Measurements from ENCODE around the gene TSHZ2. TPM values are rescaled to one million over a fixed set of nuclear protein-coding genes. Genes with fewer than 3 reads are reported as not detected.

TSHZ2 gene
- polyA plus RNA-seq, 3 donors: 1.2 to 47.5 (median 15.8) TPM

- WGBS, 3 donors: 52 to 69% (median 64%) methylated on average over 11 of the region's 11 CpGs
- no peak overlapping the region for H3K27ac ChIP-seq (ENCODE audit: low read depth, low read length)
Measured at GRCh38 chr20:53194306-53195290, 222.4 kb downstream of the TSHZ2 start.

- no peak overlapping the region for H3K27ac ChIP-seq (ENCODE audit: low read depth, low read length)
- 69 to 77% (median 76%) methylated on average over 16 of the region's 16 CpGs for WGBS, 3 donors
Measured at GRCh38 chr20:53195876-53196610, 223.9 kb downstream of the TSHZ2 start.

GRCh38 chr20:53201588-53201987 lies 229.4 kb downstream of the TSHZ2 start:
- WGBS, 3 donors: 93 to 95% (median 94%) methylated on average over 6 of the region's 6 CpGs

GRCh38 chr20:53202777-53203176 lies 230.6 kb downstream of the TSHZ2 start:
- no peak overlapping the region for H3K27ac ChIP-seq (ENCODE audit: low read depth, low read length)
- WGBS, 3 donors: 71 to 86% (median 76%) methylated on average over 3 of the region's 3 CpGs

More at GRCh38 chr20:53201588-53201987, 229.4 kb downstream of the TSHZ2 start:
- H3K27ac ChIP-seq (ENCODE audit: low read depth, low read length): no peak overlapping the region

- WGBS, 3 donors: 65 to 80% (median 75%) methylated on average over 5 of the region's 5 CpGs
Measured at GRCh38 chr20:53205046-53205445, 232.9 kb downstream of the TSHZ2 start.

GRCh38 chr20:53208110-53208832 lies 236.1 kb downstream of the TSHZ2 start:
- WGBS, 3 donors: 71 to 79% (median 74%) methylated on average over 11 of the region's 11 CpGs
- no peak overlapping the region for H3K27ac ChIP-seq (ENCODE audit: low read depth, low read length)

More at GRCh38 chr20:53205046-53205445, 232.9 kb downstream of the TSHZ2 start:
- no peak overlapping the region for H3K27ac ChIP-seq (ENCODE audit: low read depth, low read length)

GRCh38 chr20:53210041-53210440 lies 237.9 kb downstream of the TSHZ2 start:
- WGBS, 3 donors: 76 to 87% (median 85%) methylated on average over 13 of the region's 13 CpGs
- H3K27ac ChIP-seq (ENCODE audit: low read depth, low read length): no peak overlapping the region

GRCh38 chr20:53210931-53211330 lies 238.8 kb downstream of the TSHZ2 start:
- WGBS, 3 donors: 67 to 89% (median 88%) methylated on average over 3 of the region's 3 CpGs
- H3K27ac ChIP-seq (ENCODE audit: low read depth, low read length): no peak overlapping the region

- 72 to 82% (median 78%) methylated on average over 5 of the region's 5 CpGs for WGBS, 3 donors
- H3K27ac ChIP-seq (ENCODE audit: low read depth, low read length): no peak overlapping the region
Measured at GRCh38 chr20:53212018-53212417, 239.9 kb downstream of the TSHZ2 start.

- 86 to 96% (median 95%) methylated on average over 7 of the region's 7 CpGs for WGBS, 3 donors
- no peak overlapping the region for H3K27ac ChIP-seq (ENCODE audit: low read depth, low read length)
Measured at GRCh38 chr20:53214392-53214791, 242.2 kb downstream of the TSHZ2 start.

- H3K27ac ChIP-seq (ENCODE audit: low read depth, low read length): no peak overlapping the region
- 77 to 84% (median 82%) methylated on average over 4 of the region's 4 CpGs for WGBS, 3 donors
Measured at GRCh38 chr20:53215166-53215565, 243.0 kb downstream of the TSHZ2 start.

- H3K27ac ChIP-seq (ENCODE audit: low read depth, low read length): no peak overlapping the region
- WGBS, 3 donors: 93 to 100% (median 97%) methylated on average over 2 of the region's 2 CpGs
Measured at GRCh38 chr20:53216478-53216855, 244.3 kb downstream of the TSHZ2 start.

GRCh38 chr20:53216856-53217576 lies 244.9 kb downstream of the TSHZ2 start:
- 13 to 22% (median 19%) methylated on average over 32 of the region's 32 CpGs for WGBS, 3 donors
- H3K27ac ChIP-seq (ENCODE audit: low read depth, low read length): no peak overlapping the region

GRCh38 chr20:53220482-53221307 lies 248.5 kb downstream of the TSHZ2 start:
- WGBS, 3 donors: 74 to 84% (median 84%) methylated on average over 9 of the region's 9 CpGs
- H3K27ac ChIP-seq (ENCODE audit: low read depth, low read length): no peak overlapping the region

GRCh38 chr20:53221731-53222130 lies 249.6 kb downstream of the TSHZ2 start:
- H3K27ac ChIP-seq (ENCODE audit: low read depth, low read length): no peak overlapping the region
- 83 to 88% (median 87%) methylated on average over 3 of the region's 3 CpGs for WGBS, 3 donors

GRCh38 chr20:53222416-53222815 lies 250.3 kb downstream of the TSHZ2 start:
- WGBS, 3 donors: 66 to 95% (median 92%) methylated on average over 4 of the region's 4 CpGs
- no peak overlapping the region for H3K27ac ChIP-seq (ENCODE audit: low read depth, low read length)

GRCh38 chr20:53222932-53223331 lies 250.8 kb downstream of the TSHZ2 start:
- 76 to 89% (median 87%) methylated on average over 3 of the region's 3 CpGs for WGBS, 3 donors
- H3K27ac ChIP-seq (ENCODE audit: low read depth, low read length): no peak overlapping the region

Measured in adipose tissue (tissue), 3 donors.